NCI-H187 (cell line): ENCODE measurements around the gene DEFB114.

Experiments
- DNase-seq, 2 experiments: peaks; one replicate each; lab custom pipeline; 2025; lab: John Stamatoyannopoulos, UW

DEFB114 gene

GRCh38 chr6:49935387-49935786, 28.6 kb downstream of the DEFB114 start:
- DNase-seq = no peak

- no peak for DNase-seq
These were observed 29.2 kb downstream of the DEFB114 start for GRCh38 chr6:49934770-49935169.

DNA sequence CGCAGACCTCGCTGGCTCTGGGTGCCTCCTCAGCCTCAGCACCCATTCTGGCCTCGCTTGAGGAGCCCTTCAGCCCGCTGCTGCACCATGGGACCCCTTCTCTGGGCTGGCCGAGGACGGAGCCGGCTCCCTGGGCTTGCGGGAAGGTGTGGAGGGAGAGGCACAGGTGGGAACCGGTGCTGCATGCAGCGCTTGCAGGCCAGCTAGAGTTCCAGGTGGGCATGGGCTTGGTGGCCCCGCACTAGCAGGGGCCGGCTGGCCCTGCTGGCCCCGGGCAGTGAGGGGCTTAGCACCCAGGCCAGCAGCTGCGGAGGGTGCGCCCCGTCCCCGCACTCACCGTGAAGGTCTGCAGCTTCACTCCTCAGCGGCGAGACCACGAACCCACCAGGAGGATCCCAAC, 30.4 kb downstream of the DEFB114 start:
- no peak for DNase-seq

DNA sequence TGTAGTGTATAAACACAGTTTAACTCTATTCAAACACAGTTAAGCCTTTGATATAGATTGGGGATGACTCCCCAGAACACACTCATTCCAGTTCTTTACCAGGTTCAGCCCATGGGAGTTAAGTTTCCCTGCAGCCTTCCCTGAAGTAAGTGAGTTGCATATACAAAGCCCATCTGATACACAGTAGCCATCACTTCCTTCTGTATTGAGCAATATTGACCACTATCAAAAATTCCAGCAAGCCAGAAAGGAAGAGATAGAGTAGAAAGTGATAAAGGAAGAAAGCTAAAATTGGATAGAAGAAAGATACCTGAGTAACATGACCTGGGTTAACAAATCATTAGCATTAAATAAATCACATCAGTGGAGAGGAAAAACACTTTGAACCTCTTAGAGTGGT, 34.6 kb downstream of the DEFB114 start:
- no peak for DNase-seq

DNA sequence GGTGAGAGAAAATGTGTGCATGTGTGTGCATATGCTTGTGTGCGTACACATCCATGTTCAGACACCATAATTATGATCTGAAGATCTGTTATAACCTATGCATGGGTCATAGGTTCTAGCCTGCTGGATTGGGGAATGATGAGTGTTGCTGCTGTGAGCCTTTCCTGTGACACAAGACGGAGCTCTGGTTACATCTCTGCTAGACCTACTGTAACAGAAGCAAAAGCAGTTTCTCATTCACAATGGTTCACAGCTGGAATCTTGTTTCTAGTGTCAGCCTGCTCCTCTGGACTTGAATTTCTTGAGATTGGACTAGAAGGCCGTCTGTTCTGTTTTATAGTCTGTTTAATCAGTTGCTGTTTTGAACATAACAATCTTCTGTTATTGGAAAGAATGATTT, 40.1 kb downstream of the DEFB114 start:
- no peak for DNase-seq

- no peak for DNase-seq
These were observed 43.9 kb downstream of the DEFB114 start for GRCh38 chr6:49919935-49920644.

GRCh38 chr6:49919261-49919660, 44.7 kb downstream of the DEFB114 start:
- no peak for DNase-seq

- DNase-seq = no peak
These were observed 45.2 kb downstream of the DEFB114 start for GRCh38 chr6:49918787-49919186.

- DNase-seq = no peak
These were observed 48.9 kb downstream of the DEFB114 start for GRCh38 chr6:49915035-49915434.

GRCh38 chr6:49913636-49914375, 50.2 kb downstream of the DEFB114 start:
- peak; percentile 62 to 81 for DNase-seq

DNA sequence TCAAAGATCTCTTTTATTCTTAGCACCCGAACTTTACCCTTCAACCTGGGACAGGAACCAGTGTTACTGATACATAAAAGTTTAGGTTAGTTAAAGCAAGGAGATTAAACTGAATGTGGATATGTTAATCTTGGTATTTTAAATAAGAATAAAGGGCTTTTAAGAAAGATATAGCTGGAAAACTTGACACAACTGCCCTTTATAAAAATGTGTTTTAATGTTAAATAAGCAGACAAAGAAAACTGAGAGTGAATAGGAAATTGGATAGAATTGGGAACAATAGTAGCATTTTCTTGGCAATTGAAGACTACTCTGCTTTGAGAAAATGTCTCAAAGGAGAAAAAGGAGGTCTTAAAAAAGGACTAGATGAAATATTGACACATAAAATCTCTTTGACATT, 51.8 kb downstream of the DEFB114 start:
- no peak for DNase-seq

- no peak for DNase-seq
These were observed 52.7 kb downstream of the DEFB114 start for GRCh38 chr6:49911252-49911651.
